CD4-positive, alpha-beta memory T cell (primary cell): Measurements from ENCODE around the gene KREMEN2. TPM values are rescaled to one million over a fixed set of nuclear protein-coding genes. Genes with fewer than 3 reads are reported as not detected.
A peak's percentile ranks its signal among the peaks of the same experiment; 100 is the strongest.
"Not testable (repeated sequence)": the region's sequence is repeated elsewhere in the genome, so short reads cannot be mapped to it uniquely, and the experiment has no call there.

Source experiments
- CTCF ChIA-PET: fragments of 350-600 bp; sonication (Branson Sonifier 250); formaldehyde crosslinking; loops from one replicate; lab custom pipeline; 2021; ENCODE audit warnings: inconsistent platforms; ENCODE audit not compliant: partially characterized antibody; lab: Charles Lee
- POLR2A ChIA-PET: fragments of 350-600 bp; sonication (Branson Sonifier 250); formaldehyde crosslinking; loops from one replicate; lab custom pipeline; 2021; ENCODE audit not compliant: partially characterized antibody; lab: Charles Lee
- DNase-seq, 5 donors: peaks; one replicate each; pipeline versions ENCODE4 v3.0.0 to v3.0.0-alpha.2; 2020 to 2022; ENCODE audit warnings: mixed read lengths in 1 of 5
- H3K27ac ChIP-seq: one replicate; pipeline ENCODE4 v1.7.0; 2013; ENCODE audit warnings: low read depth, low read length
- H3K27me3 ChIP-seq: 2 replicates; pipeline ENCODE4 v1.7.0; 2013; ENCODE audit warnings: mild to moderate bottlenecking, low read length, moderate library complexity; ENCODE audit not compliant: insufficient read depth
- H3K36me3 ChIP-seq: 2 replicates; pipeline ENCODE4 v1.7.0; 2013; ENCODE audit warnings: mild to moderate bottlenecking, low read length, moderate library complexity; ENCODE audit not compliant: insufficient read depth
- H3K4me1 ChIP-seq: 2 replicates; pipeline ENCODE4 v1.7.0; 2013; ENCODE audit warnings: mild to moderate bottlenecking, low read length, moderate library complexity; ENCODE audit not compliant: insufficient read depth
- H3K4me3 ChIP-seq, 2 donors: one replicate each; pipeline ENCODE4 v1.7.0; 2013; ENCODE audit warnings: low read length in 2 of 2, mild to moderate bottlenecking in 1 of 2
- H3K9me3 ChIP-seq, 2 donors: one replicate each; pipeline ENCODE4 v1.7.0; 2013; ENCODE audit warnings: low read length in 2 of 2, control low read depth in 1 of 2; ENCODE audit not compliant: control insufficient read depth in 1 of 2
- H3K27ac Mint-ChIP-seq, 7 donors: one replicate each; pipeline ENCODE4 v1.8.0; 2020 to 2021; ENCODE audit warnings: mixed read lengths in 7 of 7, mild to moderate bottlenecking in 6 of 7, inconsistent platforms in 3 of 7, moderate library complexity in 3 of 7
- H3K27me3 Mint-ChIP-seq, 2 donors: one replicate each; pipeline ENCODE4 v1.8.0; 2020 to 2021; ENCODE audit warnings: mixed read lengths in 2 of 2
- H3K36me3 Mint-ChIP-seq, 2 donors: one replicate each; pipeline ENCODE4 v1.8.0; 2020 to 2021; ENCODE audit warnings: mixed read lengths in 2 of 2, inconsistent platforms in 1 of 2, mild to moderate bottlenecking in 1 of 2
- H3K4me1 Mint-ChIP-seq, 4 donors: one replicate each; pipeline ENCODE4 v1.8.0; 2020 to 2021; ENCODE audit warnings: mixed read lengths in 4 of 4, mild to moderate bottlenecking in 1 of 4
- H3K4me3 Mint-ChIP-seq, 8 donors: one replicate each; pipeline ENCODE4 v1.8.0; 2020 to 2021; ENCODE audit warnings: mixed read lengths in 8 of 8, mild to moderate bottlenecking in 7 of 8, moderate library complexity in 6 of 8, inconsistent platforms in 3 of 8
- H3K9me3 Mint-ChIP-seq, 8 donors: one replicate each; pipeline ENCODE4 v1.8.0; 2020 to 2021; ENCODE audit warnings: mixed read lengths in 8 of 8, mild to moderate bottlenecking in 5 of 8, inconsistent platforms in 3 of 8, moderate library complexity in 1 of 8
- intact Hi-C: fragments of 100-400 bp; cut with micrococcal nuclease; formaldehyde crosslinking; loops from one replicate; pipeline ENCODE4 v1.15.1; 2023
- polyA plus RNA-seq, 2 donors: library from polyadenylated mRNA; unstranded; fragments of 300-500 nt; fragmentation: Illumina TruSeq; gene quantifications; one replicate each; pipeline ENCODE4 v1.2.3, GENCODE V29; 2021
- total RNA-seq, 2 experiments: library from RNA; stranded (reverse); gene quantifications; one replicate each; pipeline ENCODE4 v1.2.3, GENCODE V29; 2021

The KREMEN2 gene
- total and polyA plus RNA-seq, 4 experiments from 2014 or later, result not detected

DNA sequence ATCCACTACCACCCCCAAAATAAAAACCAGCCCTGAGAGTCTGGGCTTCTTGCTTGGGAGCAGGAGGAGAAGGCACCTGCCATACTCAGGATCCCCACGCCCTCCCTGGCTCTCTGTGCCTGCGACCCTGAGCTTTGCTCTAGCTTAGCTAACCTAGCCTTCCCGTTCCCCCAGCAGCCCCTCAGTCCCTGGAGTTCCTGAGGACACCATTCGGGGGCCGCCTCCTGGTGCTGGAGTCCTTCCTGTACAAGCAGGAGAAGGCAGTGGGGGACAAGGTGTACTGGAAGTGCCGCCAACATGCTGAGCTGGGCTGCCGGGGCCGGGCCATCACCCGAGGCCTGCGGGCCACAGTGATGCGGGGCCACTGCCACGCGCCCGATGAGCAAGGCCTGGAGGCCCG lies 33.8 kb upstream of the KREMEN2 start:
- peaks cover 12% of the 10 kb centered on the region for H3K4me1 ChIP-seq
- no peak overlapping the region for H3K27ac ChIP-seq
- no peak overlapping the region for H3K4me3 ChIP-seq
- Mint-ChIP-seq H3K36me3 (peaks cover 14 to 25% of the 10 kb centered on the region in 2 donors), H3K9me3 (no peaks in the 10 kb centered on the region), H3K27ac (no peak overlapping the region), H3K4me3 (no peak overlapping the region), H3K27me3 (no peaks in the 10 kb centered on the region), H3K4me1 (peaks cover 6 to 21% (median 11%) of the 10 kb centered on the region in 4 donors)
- ChIA-PET POLR2A (no interaction called here), CTCF (no interaction called here)
- H3K9me3 ChIP-seq, result no peaks in the 10 kb centered on the region
- DNase-seq, result no peak
- no peaks in the 10 kb centered on the region for H3K27me3 ChIP-seq
- peaks cover 12% of the 10 kb centered on the region for H3K36me3 ChIP-seq
- intact Hi-C loops, result no loop called here

DNA sequence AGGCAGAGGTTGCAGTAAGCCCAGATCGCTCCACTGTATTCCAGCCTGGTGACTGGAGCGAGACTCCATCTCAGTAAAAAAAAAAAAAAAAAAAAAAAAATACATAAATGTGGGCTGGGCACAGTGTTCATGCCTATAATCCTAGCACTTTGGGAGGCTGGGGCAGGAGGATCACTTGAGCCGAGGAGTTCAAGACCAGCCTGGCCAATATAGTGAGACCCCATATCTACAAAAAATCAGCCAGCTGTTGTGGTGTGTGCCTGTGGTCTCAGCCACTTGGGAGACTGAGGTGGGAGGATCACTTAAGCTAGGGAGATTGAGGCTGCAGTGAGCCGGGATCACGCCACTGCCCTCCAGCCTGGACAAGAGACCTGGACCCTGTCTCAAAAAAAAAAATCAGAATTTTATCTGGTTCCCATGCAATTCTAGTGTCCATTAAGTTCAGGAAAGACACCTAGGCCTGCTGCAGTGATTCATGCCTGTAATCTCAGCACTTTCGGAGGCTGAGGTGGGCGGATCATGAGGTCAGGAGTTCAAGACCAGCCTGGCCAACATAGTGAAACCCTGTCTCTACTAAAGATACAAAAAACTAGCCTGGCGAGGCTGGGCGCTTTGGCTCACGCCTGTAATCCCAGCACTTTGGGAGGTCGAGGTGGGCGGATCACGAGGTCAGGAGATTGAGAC lies 32.7 kb upstream of the KREMEN2 start:
- H3K4me3 ChIP-seq, H3K27ac ChIP-seq, H3K4me3 Mint-ChIP-seq, intact Hi-C loops, H3K27ac Mint-ChIP-seq, H3K27me3 ChIP-seq, DNase-seq, H3K9me3 ChIP-seq, H3K9me3 Mint-ChIP-seq, H3K27me3 Mint-ChIP-seq: not testable (repeated sequence)
- H3K36me3 Mint-ChIP-seq, result peaks cover 17 to 29% of the 10 kb centered on the region in 2 donors
- peaks cover 4 to 16% (median 9%) of the 10 kb centered on the region in 4 donors for H3K4me1 Mint-ChIP-seq
- Histone ChIP-seq H3K4me1 (peaks cover 12% of the 10 kb centered on the region), H3K36me3 (peaks cover 14% of the 10 kb centered on the region)
- POLR2A ChIA-PET, result interaction anchor here (0.7 to 1.0 kb wide), 2 partner anchors 20 to 34 kb away, joined by 3 read pairs; no protein-coding TSS in a partner anchor
- CTCF ChIA-PET, result interaction anchor here (0.9 kb wide), 1 partner anchor 35 kb away, joined by 3 read pairs; no protein-coding TSS in a partner anchor

- Histone ChIP-seq H3K27me3 (no peaks in the 10 kb centered on the region), H3K36me3 (peaks cover 27% of the 10 kb centered on the region), H3K4me1 (no peaks in the 10 kb centered on the region), H3K4me3 (no peak overlapping the region), H3K9me3 (no peaks in the 10 kb centered on the region), H3K27ac (no peak overlapping the region)
- Mint-ChIP-seq H3K27me3 (no peaks in the 10 kb centered on the region), H3K4me3 (no peak overlapping the region), H3K36me3 (peaks cover 17 to 25% of the 10 kb centered on the region in 2 donors), H3K4me1 (peaks cover 0 to 3% (median 0%) of the 10 kb centered on the region in 4 donors), H3K27ac (no peak overlapping the region), H3K9me3 (peaks cover 0 to 2% (median 0%) of the 10 kb centered on the region in 8 donors)
- ChIA-PET CTCF (no interaction called here), POLR2A (no interaction called here)
- no peak for DNase-seq
- intact Hi-C loops, result no loop called here
Observed at GRCh38 chr16:2933136-2933535, 30.9 kb upstream of the KREMEN2 start.

GRCh38 chr16:2933701-2934100 lies 30.4 kb upstream of the KREMEN2 start:
- DNase-seq, result no peak
- H3K4me3 Mint-ChIP-seq, result no peak overlapping the region
- POLR2A ChIA-PET, result no interaction called here
- H3K4me3 ChIP-seq, result no peak overlapping the region
- peak overlapping the region in 1 of 7 donors; percentile 23 for H3K27ac Mint-ChIP-seq
- CTCF ChIA-PET, result no interaction called here
- peaks cover 17 to 23% of the 10 kb centered on the region in 2 donors for H3K36me3 Mint-ChIP-seq
- no peaks in the 10 kb centered on the region for H3K4me1 ChIP-seq
- H3K36me3 ChIP-seq, result peaks cover 29% of the 10 kb centered on the region
- no peaks in the 10 kb centered on the region for H3K27me3 Mint-ChIP-seq
- intact Hi-C loops, result no loop called here
- peaks cover 0 to 2% (median 0%) of the 10 kb centered on the region in 8 donors for H3K9me3 Mint-ChIP-seq
- H3K27ac ChIP-seq, result no peak overlapping the region
- H3K4me1 Mint-ChIP-seq, result no peaks in the 10 kb centered on the region
- no peaks in the 10 kb centered on the region for H3K9me3 ChIP-seq
- no peaks in the 10 kb centered on the region for H3K27me3 ChIP-seq

DNA sequence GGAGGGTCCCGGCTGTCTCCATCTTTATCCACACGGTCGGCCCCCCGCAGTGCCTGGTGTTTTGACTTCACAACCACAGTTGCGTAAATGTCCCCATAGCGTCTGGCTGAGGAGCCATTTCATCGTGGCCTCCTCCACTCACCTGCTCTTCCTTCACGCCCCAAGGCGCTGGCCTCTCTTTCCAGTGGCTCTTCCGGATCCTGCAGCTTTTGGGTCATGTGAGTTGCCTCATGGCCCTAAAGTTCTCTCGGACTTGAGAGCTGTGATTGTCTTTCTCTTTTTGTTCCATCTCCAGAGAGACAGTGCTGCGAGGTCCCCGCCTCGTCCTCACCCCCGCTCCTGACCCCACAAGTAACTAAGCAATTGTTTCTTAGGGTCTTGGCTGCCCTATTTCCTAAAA lies 29.6 kb upstream of the KREMEN2 start:
- Mint-ChIP-seq H3K4me1 (no peaks in the 10 kb centered on the region), H3K27ac (peak overlapping the region in 2 of 7 donors; percentile 22 to 53)

GRCh38 chr16:2936436-2937011 lies 27.6 kb upstream of the KREMEN2 start:
- H3K27ac Mint-ChIP-seq, result no peak overlapping the region
- intact Hi-C loops, result no loop called here
- no peaks in the 10 kb centered on the region for H3K9me3 ChIP-seq
- no peak overlapping the region for H3K4me3 ChIP-seq
- POLR2A ChIA-PET, result no interaction called here
- H3K9me3 Mint-ChIP-seq, result peaks cover 0 to 2% (median 0%) of the 10 kb centered on the region in 8 donors
- peaks cover 27 to 38% of the 10 kb centered on the region in 2 donors for H3K36me3 Mint-ChIP-seq
- CTCF ChIA-PET, result interaction anchor here (0.6 to 0.7 kb wide), 2 partner anchors 9 to 61 kb away, joined by 3 read pairs; no protein-coding TSS in a partner anchor
- H3K36me3 ChIP-seq, result peaks cover 38% of the 10 kb centered on the region
- no peak overlapping the region for H3K4me3 Mint-ChIP-seq
- H3K4me1 ChIP-seq, result no peaks in the 10 kb centered on the region
- no peak for DNase-seq
- no peaks in the 10 kb centered on the region for H3K27me3 Mint-ChIP-seq
- H3K27ac ChIP-seq, result no peak overlapping the region
- no peaks in the 10 kb centered on the region for H3K4me1 Mint-ChIP-seq
- no peaks in the 10 kb centered on the region for H3K27me3 ChIP-seq

More for the DNA sequence above, 29.6 kb upstream of the KREMEN2 start:
- H3K4me1 ChIP-seq, result no peaks in the 10 kb centered on the region
- H3K27me3 ChIP-seq, result no peaks in the 10 kb centered on the region
- peaks cover 18 to 24% of the 10 kb centered on the region in 2 donors for H3K36me3 Mint-ChIP-seq
- no peaks in the 10 kb centered on the region for H3K27me3 Mint-ChIP-seq
- H3K9me3 Mint-ChIP-seq, result peaks cover 0 to 2% (median 0%) of the 10 kb centered on the region in 8 donors
- H3K9me3 ChIP-seq, result no peaks in the 10 kb centered on the region
- DNase-seq, result no peak
- no peak overlapping the region for H3K27ac ChIP-seq
- intact Hi-C loops, result no loop called here
- no peak overlapping the region for H3K4me3 ChIP-seq
- H3K4me3 Mint-ChIP-seq, result no peak overlapping the region
- ChIA-PET POLR2A (no interaction called here), CTCF (no interaction called here)
- H3K36me3 ChIP-seq, result peaks cover 34% of the 10 kb centered on the region

DNA sequence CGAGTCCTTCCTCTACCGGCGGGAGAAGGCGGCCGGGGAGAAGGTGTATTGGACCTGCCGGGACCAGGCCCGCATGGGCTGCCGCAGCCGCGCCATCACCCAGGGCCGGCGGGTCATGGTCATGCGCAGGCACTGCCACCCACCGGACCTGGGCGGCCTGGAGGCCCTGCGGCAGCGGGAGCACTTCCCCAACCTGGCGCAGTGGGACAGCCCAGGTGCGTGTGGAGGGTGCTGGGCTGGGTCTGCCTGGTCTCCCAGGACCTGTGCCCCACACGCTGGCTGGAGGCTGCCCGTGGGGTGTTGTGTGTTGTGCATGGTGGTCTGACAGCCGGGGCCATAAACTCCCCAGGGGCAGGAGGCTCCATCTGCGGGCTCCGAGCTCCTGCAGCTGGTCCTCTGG lies 26.9 kb upstream of the KREMEN2 start:
- Histone ChIP-seq H3K27ac (no peak overlapping the region), H3K27me3 (no peaks in the 10 kb centered on the region), H3K9me3 (no peaks in the 10 kb centered on the region), H3K4me3 (no peak overlapping the region), H3K36me3 (peaks cover 38% of the 10 kb centered on the region), H3K4me1 (no peaks in the 10 kb centered on the region)
- Mint-ChIP-seq H3K36me3 (peaks cover 27 to 37% of the 10 kb centered on the region in 2 donors), H3K4me3 (no peak overlapping the region), H3K4me1 (no peaks in the 10 kb centered on the region), H3K9me3 (peaks cover 0 to 2% (median 0%) of the 10 kb centered on the region in 8 donors), H3K27ac (no peak overlapping the region), H3K27me3 (no peaks in the 10 kb centered on the region)
- intact Hi-C loops, result no loop called here
- no peak for DNase-seq
- CTCF ChIA-PET, result interaction anchor here (0.6 kb wide), 2 partner anchors 11 to 16 kb away, joined by 3 to 4 read pairs; no protein-coding TSS in a partner anchor
- POLR2A ChIA-PET, result no interaction called here
